GM12878 (cell line): Measurements from ENCODE around the gene KIF5A. TPM values are rescaled to one million over a fixed set of nuclear protein-coding genes. Genes with fewer than 3 reads are reported as not detected.

Source experiments
- ATAC-seq: fragments of 200-7000 bp; cut with Tn5 transposase; 3 replicates; pipeline ENCODE4 v1.9.1; 2020; ENCODE audit warnings: mild to moderate bottlenecking, moderate library complexity
- BruUV-seq: library from RNA; stranded (reverse); fragments of 400-500 nt; replicated peaks from 2 replicates; lab custom pipeline; 2021; lab: Mats Ljungman, UMichigan
- CTCF ChIA-PET: fragments of 300-600 bp; sonication (Branson Sonifier 250); formaldehyde crosslinking; extraction: SDS; loops from one replicate; lab custom pipeline; 2021; ENCODE audit warnings: inconsistent platforms; lab: Yijun Ruan, JAX
- POLR2A ChIA-PET: fragments of 350-600 bp; formaldehyde crosslinking; extraction: SDS; loops from one replicate; lab custom pipeline; 2021; ENCODE audit warnings: inconsistent platforms; lab: Charles Lee
- RAD21 ChIA-PET: fragments of 300-600 bp; sonication (Branson Sonifier 250); formaldehyde crosslinking; loops from one replicate; lab custom pipeline; 2023; ENCODE audit warnings: antibody characterized with exemption; ENCODE audit not compliant: unreplicated experiment; lab: Charles Lee
- SMC1A ChIA-PET: fragments of 300-600 bp; sonication (Branson Sonifier 250); formaldehyde crosslinking; loops from one replicate; lab custom pipeline; 2023; ENCODE audit not compliant: unreplicated experiment, uncharacterized antibody; lab: Charles Lee
- DNase-seq: peaks from one replicate; pipeline ENCODE4 v3.0.0-alpha.2; 2011; ENCODE audit warnings: low read depth, low spot score
- FAIRE-seq: peaks from 3 replicates; lab custom pipeline; 2011; peaks lifted over from hg19 to GRCh38; lab: Jason Lieb, UNC
- H2AFZ ChIP-seq: 2 replicates; pipeline ENCODE4 v1.6.0; 2011; ENCODE audit warnings: low read depth, low read length, control low read depth; ENCODE audit not compliant: control insufficient read depth
- H3K27ac ChIP-seq: 2 replicates; pipeline ENCODE4 v1.5.1; 2011; ENCODE audit warnings: control low read depth; ENCODE audit not compliant: control insufficient read depth, insufficient read depth
- H3K27me3 ChIP-seq, 2 experiments: replicated peaks in 1 of 2; 2 replicates each; pipeline versions ENCODE4 v1.6.0 to v1.6.1; 2011; ENCODE audit warnings: low read length in 1 of 2; ENCODE audit not compliant: control insufficient read depth in 2 of 2, insufficient read depth in 2 of 2
- H3K36me3 ChIP-seq, 2 experiments: 2 replicates each; pipeline ENCODE4 v1.5.1; 2011; ENCODE audit warnings: low read length in 1 of 2; ENCODE audit not compliant: control insufficient read depth in 2 of 2, insufficient read depth in 2 of 2
- H3K4me1 ChIP-seq: 2 replicates; pipeline ENCODE4 v1.6.1; 2011; ENCODE audit warnings: mild to moderate bottlenecking, low read length, moderate library complexity, mixed read lengths; ENCODE audit not compliant: control insufficient read depth, insufficient read depth
- H3K4me2 ChIP-seq: 2 replicates; pipeline ENCODE4 v1.6.0; 2011; ENCODE audit warnings: control low read depth; ENCODE audit not compliant: control insufficient read depth, insufficient read depth
- H3K4me3 ChIP-seq: fragments of 200-600 bp; sonication (generic); 2 replicates; pipeline ENCODE4 v1.5.1; 2016
- H3K79me2 ChIP-seq: 2 replicates; pipeline ENCODE4 v1.6.0; 2011; ENCODE audit warnings: low read length; ENCODE audit not compliant: control insufficient read depth, insufficient read depth
- H3K9ac ChIP-seq: 2 replicates; pipeline ENCODE4 v1.8.0; 2011; ENCODE audit warnings: low read length, control low read depth, mixed read lengths; ENCODE audit not compliant: control insufficient read depth, insufficient read depth
- H3K9me3 ChIP-seq: replicated peaks from 3 replicates; pipeline ENCODE4 v1.5.1; 2011; ENCODE audit warnings: mild to moderate bottlenecking, low read length; ENCODE audit not compliant: control insufficient read depth, insufficient read depth
- H4K20me1 ChIP-seq: 2 replicates; pipeline ENCODE4 v1.6.0; 2011; ENCODE audit not compliant: control insufficient read depth, insufficient read depth
- CEBPZ ChIP-seq: fragments of 150-350 bp; IDR thresholded peaks from 2 replicates; pipeline ENCODE4 v1.6.1; 2016; ENCODE audit warnings: low read depth, low read length
- MLLT1 ChIP-seq: fragments of 450-650 bp; IDR thresholded peaks from 2 replicates; pipeline ENCODE4 v1.6.1; 2016; ENCODE audit warnings: mild to moderate bottlenecking
- TBL1XR1 ChIP-seq: IDR thresholded peaks from 2 replicates; pipeline ENCODE4 v1.6.1; 2012; ENCODE audit warnings: low read depth, low read length, improper control_type of control experiment
- ZBTB33 ChIP-seq: fragments of 450-650 bp; IDR thresholded peaks from 2 replicates; pipeline ENCODE4 v1.6.1; 2017; ENCODE audit warnings: mild to moderate bottlenecking
- WGBS: methylation state at CpG from one replicate; pipeline ENCODE4 v1.1.6; 2016; ENCODE audit warnings: low lambda C conversion rate; ENCODE audit not compliant: insufficient replicate concordance, insufficient coverage; ENCODE audit errors: missing lambda C conversion rate; 5-methylcytosine and 5-hydroxymethylcytosine counted together
- in situ Hi-C: fragments of 300-500 bp; cut with MboI; formaldehyde crosslinking; loops from 9 replicates; pipeline ENCODE4 v1.14.3; 2018; ENCODE audit warnings: mixed read lengths
- intact Hi-C: fragments of 100-400 bp; cut with micrococcal nuclease; formaldehyde crosslinking; loops from one replicate; pipeline ENCODE4 v1.14.2; 2022; ENCODE audit not compliant: unreplicated experiment
- polyA plus RNA-seq, 11 experiments: library from polyadenylated mRNA; depleted of rRNA in 4 of 11; unstranded in 6 of 11; stranded (reverse) in 5 of 11; fragments of >200 nt; fragmentation: Nextera tagmentation in 4 of 11; fragmentation: Illumina TruSeq in 1 of 11; extraction: Ambion mirVana in 4 of 11; extraction: Trizol in 1 of 11; gene quantifications; 1 replicate in 1 of 11; 2 replicates in 10 of 11; pipeline versions ENCODE4 v1.2.1 to v1.2.3, GENCODE V29; 2011 to 2016; ENCODE audit warnings: inconsistent platforms in 2 of 11, missing spikeins in 2 of 11, low read depth in 1 of 11
- total RNA-seq, 4 experiments: library from RNA; depleted of rRNA in 3 of 4; stranded (reverse); fragments of >200 nt in 3 of 4; fragmentation: Illumina TruSeq in 1 of 4; extraction: Trizol in 1 of 4; gene quantifications; 2 replicates each; pipeline versions ENCODE4 v1.2.1 to v1.2.3, GENCODE V29; 2013 to 2021

The KIF5A gene
- total and polyA plus RNA-seq, 10 of the 15 experiments (the other 5 are each of a cell fraction or from before 2014, with no cell fraction given), result 0.35 to 2.9 (median 0.97) TPM

GRCh38 chr12:57512665-57513064 lies 37.2 kb upstream of the KIF5A start:
- ATAC-seq (no peak), DNase-seq (no peak), FAIRE-seq (no peak)
- no peak overlapping the region for H3K4me2 ChIP-seq
- H3K9ac ChIP-seq, result no peak overlapping the region
- no peaks in the 10 kb centered on the region for H3K9me3 ChIP-seq
- peaks cover 35 to 49% of the 10 kb centered on the region in 2 experiments for H3K36me3 ChIP-seq
- H3K4me3 ChIP-seq, result no peak overlapping the region
- no peaks in the 10 kb centered on the region for H3K4me1 ChIP-seq
- POLR2A ChIA-PET, result interaction anchor here (0.6 kb wide), 1 partner anchor 62 kb away, joined by 3 read pairs; no protein-coding TSS in a partner anchor
- CTCF ChIA-PET, result no interaction called here
- H2AFZ ChIP-seq, result no peak overlapping the region
- H4K20me1 ChIP-seq, result peaks cover 4% of the 10 kb centered on the region; the same call in 1 of the 2 replicates
- H3K79me2 ChIP-seq, result peaks cover 2% of the 10 kb centered on the region
- SMC1A ChIA-PET, result no interaction called here
- intact Hi-C loops, result no loop called here
- in situ Hi-C loops, result no loop called here
- BruUV-seq, result no TSS peak
- no peak for TF ChIP-seq ZBTB33
- no peak for TF ChIP-seq CEBPZ
- no peak for TF ChIP-seq MLLT1
- no peak for TF ChIP-seq TBL1XR1
- H3K27me3 ChIP-seq, result no peaks in the 10 kb centered on the region
- 87% methylated on average over 6 of the region's 6 CpGs for WGBS
- no peak overlapping the region for H3K27ac ChIP-seq
- RAD21 ChIA-PET, result no interaction called here
